CD4-positive, alpha-beta memory T cell (primary cell): ENCODE data around the gene TTC39C. TPM values are rescaled to one million over a fixed set of nuclear protein-coding genes. Genes with fewer than 3 reads are reported as not detected.

Experiments used
- CTCF ChIA-PET: fragments of 350-600 bp; sonication (Branson Sonifier 250); formaldehyde crosslinking; loops from one replicate; lab custom pipeline; 2021; ENCODE audit warnings: inconsistent platforms; ENCODE audit not compliant: partially characterized antibody; lab: Charles Lee
- POLR2A ChIA-PET: fragments of 350-600 bp; sonication (Branson Sonifier 250); formaldehyde crosslinking; loops from one replicate; lab custom pipeline; 2021; ENCODE audit not compliant: partially characterized antibody; lab: Charles Lee
- DNase-seq, 5 donors: peaks; one replicate each; pipeline versions ENCODE4 v3.0.0 to v3.0.0-alpha.2; 2020 to 2022; ENCODE audit warnings: mixed read lengths in 1 of 5
- H3K27ac ChIP-seq: one replicate; pipeline ENCODE4 v1.7.0; 2013; ENCODE audit warnings: low read depth, low read length
- H3K27me3 ChIP-seq: 2 replicates; pipeline ENCODE4 v1.7.0; 2013; ENCODE audit warnings: mild to moderate bottlenecking, low read length, moderate library complexity; ENCODE audit not compliant: insufficient read depth
- H3K36me3 ChIP-seq: 2 replicates; pipeline ENCODE4 v1.7.0; 2013; ENCODE audit warnings: mild to moderate bottlenecking, low read length, moderate library complexity; ENCODE audit not compliant: insufficient read depth
- H3K4me1 ChIP-seq: 2 replicates; pipeline ENCODE4 v1.7.0; 2013; ENCODE audit warnings: mild to moderate bottlenecking, low read length, moderate library complexity; ENCODE audit not compliant: insufficient read depth
- H3K4me3 ChIP-seq, 2 donors: one replicate each; pipeline ENCODE4 v1.7.0; 2013; ENCODE audit warnings: low read length in 2 of 2, mild to moderate bottlenecking in 1 of 2
- H3K9me3 ChIP-seq, 2 donors: one replicate each; pipeline ENCODE4 v1.7.0; 2013; ENCODE audit warnings: low read length in 2 of 2, control low read depth in 1 of 2; ENCODE audit not compliant: control insufficient read depth in 1 of 2
- H3K27ac Mint-ChIP-seq, 7 donors: one replicate each; pipeline ENCODE4 v1.8.0; 2020 to 2021; ENCODE audit warnings: mixed read lengths in 7 of 7, mild to moderate bottlenecking in 6 of 7, inconsistent platforms in 3 of 7, moderate library complexity in 3 of 7
- H3K27me3 Mint-ChIP-seq, 2 donors: one replicate each; pipeline ENCODE4 v1.8.0; 2020 to 2021; ENCODE audit warnings: mixed read lengths in 2 of 2
- H3K36me3 Mint-ChIP-seq, 2 donors: one replicate each; pipeline ENCODE4 v1.8.0; 2020 to 2021; ENCODE audit warnings: mixed read lengths in 2 of 2, inconsistent platforms in 1 of 2, mild to moderate bottlenecking in 1 of 2
- H3K4me1 Mint-ChIP-seq, 4 donors: one replicate each; pipeline ENCODE4 v1.8.0; 2020 to 2021; ENCODE audit warnings: mixed read lengths in 4 of 4, mild to moderate bottlenecking in 1 of 4
- H3K4me3 Mint-ChIP-seq, 8 donors: one replicate each; pipeline ENCODE4 v1.8.0; 2020 to 2021; ENCODE audit warnings: mixed read lengths in 8 of 8, mild to moderate bottlenecking in 7 of 8, moderate library complexity in 6 of 8, inconsistent platforms in 3 of 8
- H3K9me3 Mint-ChIP-seq, 8 donors: one replicate each; pipeline ENCODE4 v1.8.0; 2020 to 2021; ENCODE audit warnings: mixed read lengths in 8 of 8, mild to moderate bottlenecking in 5 of 8, inconsistent platforms in 3 of 8, moderate library complexity in 1 of 8
- intact Hi-C: fragments of 100-400 bp; cut with micrococcal nuclease; formaldehyde crosslinking; loops from one replicate; pipeline ENCODE4 v1.15.1; 2023
- polyA plus RNA-seq, 2 donors: library from polyadenylated mRNA; unstranded; fragments of 300-500 nt; fragmentation: Illumina TruSeq; gene quantifications; one replicate each; pipeline ENCODE4 v1.2.3, GENCODE V29; 2021
- total RNA-seq, 2 experiments: library from RNA; stranded (reverse); gene quantifications; one replicate each; pipeline ENCODE4 v1.2.3, GENCODE V29; 2021

The TTC39C gene
- total and polyA plus RNA-seq, 4 experiments from 2014 or later: 134 to 180 (median 167) TPM

DNA sequence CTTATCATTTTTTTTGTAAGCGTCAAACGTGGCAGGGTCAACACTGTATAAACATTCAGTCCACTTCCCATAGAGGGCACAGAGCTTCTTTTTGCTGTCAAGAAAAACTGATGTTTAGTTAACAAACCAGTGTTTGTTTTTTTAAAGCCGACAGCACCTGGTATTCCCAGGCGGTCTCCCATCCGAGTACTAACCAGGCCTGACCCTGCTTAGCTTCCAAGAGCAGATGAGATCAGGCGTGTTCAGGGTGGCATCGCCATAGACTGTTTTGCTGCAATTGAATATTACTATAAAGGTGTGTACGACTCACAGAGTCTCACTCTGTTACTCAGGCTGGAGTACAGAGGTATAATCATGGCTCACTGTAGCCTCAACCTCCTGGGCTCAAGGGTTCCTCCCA lies 155.8 kb downstream of the TTC39C start:
- H3K36me3 ChIP-seq: no peaks in the 10 kb centered on the region
- H3K9me3 ChIP-seq: no peaks in the 10 kb centered on the region
- no peak for DNase-seq
- no peak overlapping the region for H3K4me3 ChIP-seq
- no peaks in the 10 kb centered on the region for H3K27me3 ChIP-seq
- H3K36me3 Mint-ChIP-seq: no peaks in the 10 kb centered on the region
- no peaks in the 10 kb centered on the region for H3K4me1 ChIP-seq
- no peaks in the 10 kb centered on the region for H3K9me3 Mint-ChIP-seq
- intact Hi-C loops: no loop called here
- ChIA-PET POLR2A (no interaction called here), CTCF (no interaction called here)
- peaks cover 0 to 7% of the 10 kb centered on the region in 2 donors for H3K27me3 Mint-ChIP-seq
- H3K27ac Mint-ChIP-seq: no peak overlapping the region
- H3K27ac ChIP-seq: no peak overlapping the region
- no peaks in the 10 kb centered on the region for H3K4me1 Mint-ChIP-seq
- no peak overlapping the region for H3K4me3 Mint-ChIP-seq

DNA sequence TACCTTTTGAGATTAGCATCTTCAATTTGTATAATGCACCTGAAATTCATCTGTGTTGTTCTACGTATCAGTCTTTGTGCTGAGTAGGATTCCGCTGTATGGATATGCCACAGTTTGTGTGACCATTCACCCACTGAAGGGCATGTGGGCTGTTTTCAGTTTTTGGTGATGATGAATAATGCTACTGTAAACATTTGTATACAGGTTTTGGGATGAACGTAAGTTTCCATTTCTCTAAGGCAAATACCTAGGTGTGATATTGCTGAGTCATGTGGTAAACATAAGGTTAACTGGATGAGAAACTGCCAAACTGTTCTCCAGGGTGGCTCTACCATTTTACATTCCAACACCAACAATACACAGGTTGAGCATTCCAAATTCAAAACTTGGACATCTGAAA lies 159.4 kb downstream of the TTC39C start:
- Histone ChIP-seq H3K27me3 (no peaks in the 10 kb centered on the region), H3K4me3 (no peak overlapping the region), H3K27ac (no peak overlapping the region), H3K4me1 (no peaks in the 10 kb centered on the region), H3K36me3 (no peaks in the 10 kb centered on the region), H3K9me3 (no peaks in the 10 kb centered on the region)
- intact Hi-C loops: no loop called here
- CTCF ChIA-PET: interaction anchor here (5.7 kb wide), 1 partner anchor 314 kb away, joined by 48 read pairs; no protein-coding TSS in a partner anchor
- H3K27me3 Mint-ChIP-seq: peaks cover 0 to 7% of the 10 kb centered on the region in 2 donors
- no peaks in the 10 kb centered on the region for H3K4me1 Mint-ChIP-seq
- no peak overlapping the region for H3K27ac Mint-ChIP-seq
- POLR2A ChIA-PET: no interaction called here
- no peak overlapping the region for H3K4me3 Mint-ChIP-seq
- H3K9me3 Mint-ChIP-seq: no peaks in the 10 kb centered on the region
- no peak for DNase-seq
- no peaks in the 10 kb centered on the region for H3K36me3 Mint-ChIP-seq

DNA sequence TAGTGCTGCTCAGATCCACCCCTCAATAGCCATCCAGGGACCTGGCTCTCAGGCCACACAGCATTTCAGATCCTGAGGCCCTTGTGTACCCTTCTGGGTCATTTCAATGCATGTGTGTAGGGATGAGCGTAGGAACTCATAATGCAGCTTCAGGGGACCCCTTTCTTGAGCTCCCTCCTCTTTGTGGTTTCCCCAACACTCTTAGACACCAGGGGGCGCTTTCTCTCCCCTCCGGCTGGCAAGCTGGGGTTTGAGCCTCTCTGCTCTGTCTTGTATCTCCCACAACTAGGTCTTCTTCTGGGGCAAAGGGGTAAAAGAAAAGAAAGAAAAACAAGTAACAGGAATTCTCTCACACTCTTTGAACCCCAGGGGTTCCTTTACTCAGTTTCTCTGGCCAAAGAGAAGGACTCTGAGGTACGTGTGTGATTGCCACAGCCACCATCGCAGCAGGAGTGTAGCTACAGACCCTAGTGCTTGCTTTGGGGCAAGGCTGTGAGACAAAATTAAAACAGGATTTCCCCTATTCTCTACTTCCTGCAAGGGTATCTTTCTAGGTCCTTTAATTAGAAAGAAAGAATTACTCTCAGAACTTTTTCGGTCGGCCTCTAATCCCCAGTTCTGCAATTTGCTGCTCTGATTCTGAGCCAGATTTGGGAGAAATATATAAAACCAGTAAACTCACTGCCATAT lies 162.3 kb downstream of the TTC39C start:
- no peaks in the 10 kb centered on the region for H3K4me1 ChIP-seq
- Mint-ChIP-seq H3K4me3 (no peak overlapping the region), H3K4me1 (no peaks in the 10 kb centered on the region), H3K27ac (no peak overlapping the region), H3K36me3 (no peaks in the 10 kb centered on the region), H3K9me3 (no peaks in the 10 kb centered on the region), H3K27me3 (peaks cover 0 to 5% of the 10 kb centered on the region in 2 donors)
- intact Hi-C loops: loop anchor here (1.0 kb wide), 1 partner anchor 312 kb away; no protein-coding TSS in a partner anchor
- peak in 4 of 5 donors; percentile 5 to 11 (median 7) for DNase-seq
- H3K36me3 ChIP-seq: no peaks in the 10 kb centered on the region
- H3K27me3 ChIP-seq: no peaks in the 10 kb centered on the region
- ChIA-PET CTCF (interaction anchor here (0.7 to 5.7 kb wide), 5 partner anchors 11 to 315 kb away, joined by 3 to 48 read pairs (median 4); no protein-coding TSS in a partner anchor), POLR2A (no interaction called here)
- no peak overlapping the region for H3K4me3 ChIP-seq
- no peak overlapping the region for H3K27ac ChIP-seq
- H3K9me3 ChIP-seq: no peaks in the 10 kb centered on the region

DNA sequence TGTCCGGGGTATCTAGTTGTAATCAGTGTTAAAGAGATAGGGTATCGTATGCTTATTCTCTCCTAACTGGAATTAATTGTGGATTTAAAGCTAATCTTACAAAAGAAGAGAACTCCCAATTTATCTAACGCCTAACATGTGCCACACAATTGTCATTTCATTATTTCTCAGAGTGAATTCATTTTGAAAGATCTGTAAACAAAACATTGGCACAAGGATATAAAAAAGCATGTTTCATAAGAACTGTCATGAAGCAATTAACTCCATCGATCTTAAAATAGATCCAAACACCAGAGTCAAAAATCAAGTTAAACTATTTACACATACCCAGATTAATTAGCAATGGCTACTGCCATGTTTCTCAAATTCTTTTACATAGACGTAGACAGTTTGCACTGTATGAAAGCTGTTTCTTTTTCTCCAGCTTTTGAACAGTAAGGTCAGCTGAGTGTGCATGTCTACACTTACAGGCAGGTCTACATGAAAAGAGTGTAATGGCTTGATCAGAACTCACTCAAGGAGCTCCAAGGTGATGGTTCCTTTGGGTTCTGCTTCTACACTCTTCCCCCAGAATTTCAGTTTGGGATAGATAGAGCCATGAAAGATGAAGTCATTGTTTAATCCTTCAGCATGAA lies 163.1 kb downstream of the TTC39C start:
- Mint-ChIP-seq H3K9me3 (no peaks in the 10 kb centered on the region), H3K4me3 (no peak overlapping the region), H3K36me3 (no peaks in the 10 kb centered on the region), H3K4me1 (no peaks in the 10 kb centered on the region), H3K27ac (no peak overlapping the region), H3K27me3 (peaks cover 0 to 5% of the 10 kb centered on the region in 2 donors)
- no peaks in the 10 kb centered on the region for H3K4me1 ChIP-seq
- H3K27me3 ChIP-seq: no peaks in the 10 kb centered on the region
- ChIA-PET CTCF (interaction anchor here (1.3 to 5.7 kb wide), 3 partner anchors 14 to 314 kb away, joined by 4 to 48 read pairs (median 8); no protein-coding TSS in a partner anchor), POLR2A (no interaction called here)
- no peak overlapping the region for H3K27ac ChIP-seq
- DNase-seq: no peak
- H3K9me3 ChIP-seq: no peaks in the 10 kb centered on the region
- H3K36me3 ChIP-seq: no peaks in the 10 kb centered on the region
- intact Hi-C loops: no loop called here
- no peak overlapping the region for H3K4me3 ChIP-seq

DNA sequence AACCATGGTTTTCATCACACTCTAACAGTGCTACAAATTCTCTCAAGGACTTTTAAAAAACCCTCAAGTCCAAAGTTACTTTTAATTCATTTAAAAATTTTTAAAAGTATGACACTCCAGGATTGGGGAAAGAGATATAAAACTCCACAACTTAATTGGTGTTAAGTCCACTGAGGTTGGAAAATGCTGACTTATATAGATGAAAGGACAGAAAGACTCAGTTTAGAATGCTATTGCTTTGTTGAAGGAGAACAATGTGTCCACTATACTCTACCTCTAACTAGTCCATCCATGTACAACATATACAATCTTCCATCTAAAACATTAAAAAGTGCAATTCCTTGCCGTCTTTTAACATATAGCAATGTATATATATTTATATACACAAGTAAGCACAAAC lies 165.5 kb downstream of the TTC39C start:
- CTCF ChIA-PET: no interaction called here
- H3K4me3 ChIP-seq: no peak overlapping the region
- DNase-seq: no peak
- no peaks in the 10 kb centered on the region for H3K4me1 ChIP-seq
- Mint-ChIP-seq H3K9me3 (no peaks in the 10 kb centered on the region), H3K4me3 (no peak overlapping the region), H3K36me3 (no peaks in the 10 kb centered on the region), H3K27ac (no peak overlapping the region), H3K4me1 (no peaks in the 10 kb centered on the region), H3K27me3 (peaks cover 2 to 10% of the 10 kb centered on the region in 2 donors)
- H3K9me3 ChIP-seq: no peaks in the 10 kb centered on the region
- H3K27me3 ChIP-seq: no peaks in the 10 kb centered on the region
- POLR2A ChIA-PET: no interaction called here
- intact Hi-C loops: no loop called here
- no peaks in the 10 kb centered on the region for H3K36me3 ChIP-seq
- no peak overlapping the region for H3K27ac ChIP-seq

DNA sequence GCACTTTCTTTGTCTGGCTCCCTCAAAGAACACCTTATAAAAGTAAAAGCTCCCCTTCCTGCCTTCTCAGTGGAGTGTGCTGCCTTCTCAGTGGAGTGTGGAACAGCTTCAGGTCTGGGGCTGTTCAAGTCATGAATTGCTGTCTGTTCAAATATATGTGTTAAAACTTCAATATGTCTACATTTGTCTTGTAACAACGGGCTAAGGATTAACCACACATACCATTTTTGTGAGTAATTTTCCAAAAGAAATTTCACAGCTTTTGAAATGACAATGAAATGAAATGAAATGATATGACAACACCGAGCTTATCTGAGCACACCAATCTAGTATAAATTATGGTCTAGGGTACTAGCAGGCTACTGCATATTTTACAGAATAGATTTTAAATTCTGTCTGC lies 167.3 kb downstream of the TTC39C start:
- peaks cover 2 to 10% of the 10 kb centered on the region in 2 donors for H3K27me3 Mint-ChIP-seq
- no peaks in the 10 kb centered on the region for H3K9me3 Mint-ChIP-seq
- DNase-seq: no peak
- H3K4me1 Mint-ChIP-seq: no peaks in the 10 kb centered on the region
- ChIA-PET POLR2A (no interaction called here), CTCF (interaction anchor here (1.3 kb wide), 1 partner anchor 9 kb away, joined by 5 read pairs; no protein-coding TSS in a partner anchor)
- intact Hi-C loops: no loop called here
- no peaks in the 10 kb centered on the region for H3K27me3 ChIP-seq
- H3K4me3 ChIP-seq: no peak overlapping the region
- no peak overlapping the region for H3K27ac ChIP-seq
- no peaks in the 10 kb centered on the region for H3K4me1 ChIP-seq
- no peaks in the 10 kb centered on the region for H3K36me3 ChIP-seq
- no peak overlapping the region for H3K4me3 Mint-ChIP-seq
- no peaks in the 10 kb centered on the region for H3K36me3 Mint-ChIP-seq
- H3K9me3 ChIP-seq: no peaks in the 10 kb centered on the region
- H3K27ac Mint-ChIP-seq: no peak overlapping the region
